Colonic mucosa (tissue), 4 donors: Measurements from ENCODE around the gene OPTN. TPM values are rescaled to one million over a fixed set of nuclear protein-coding genes. Genes with fewer than 3 reads are reported as not detected.

ENCODE experiments used
- DNase-seq: peaks from one replicate; pipeline ENCODE4 v3.0.0-alpha.2; 2020
- H3K27ac ChIP-seq: fragments of 200-600 bp; one replicate; pipeline ENCODE4 v1.8.0; 2021
- H3K27me3 ChIP-seq: fragments of 200-600 bp; one replicate; pipeline ENCODE4 v1.8.0; 2021
- H3K36me3 ChIP-seq: fragments of 200-600 bp; one replicate; pipeline ENCODE4 v1.8.0; 2021
- H3K4me1 ChIP-seq: fragments of 200-600 bp; one replicate; pipeline ENCODE4 v1.8.0; 2021; ENCODE audit warnings: mild to moderate bottlenecking
- H3K4me3 ChIP-seq: fragments of 200-600 bp; one replicate; pipeline ENCODE4 v1.8.0; 2021
- H3K9ac ChIP-seq, 2 donors: one replicate each; pipeline ENCODE4 v1.7.0; 2013; ENCODE audit warnings: control low read depth in 2 of 2, low read depth in 2 of 2, low read length in 2 of 2
- H3K9me3 ChIP-seq: fragments of 200-600 bp; one replicate; pipeline ENCODE4 v1.8.0; 2021
- CTCF ChIP-seq: fragments of 200-600 bp; IDR thresholded peaks from one replicate; pipeline ENCODE4 v1.8.0; 2022; ENCODE audit warnings: antibody characterized with exemption, mild to moderate bottlenecking
- intact Hi-C: fragments of 100-400 bp; cut with DNase I; formaldehyde crosslinking; loops from one replicate; pipeline ENCODE4 v1.14.1; 2022
- total RNA-seq, 2 donors: library from RNA; stranded (reverse); fragmentation: NEBNext Ultra II Directional in 1 of 2; extraction: Animal tissue kit (Norgen Biotek cat#: 25700) in 1 of 2; gene quantifications; one replicate each; pipeline ENCODE4 v1.2.1, GENCODE V29; 2021
- donor health status: healthy.
- donor health status: DM: no; HTN: no; CAD: no.
- donor health status: DM: no; HTN: no; CAD: no.

The OPTN gene
- total RNA-seq, 2 donors from 2014 or later = 59.8 to 122 TPM

GRCh38 chr10:13104697-13105096 lies 4.7 kb downstream of the OPTN start:
- intact Hi-C loops = no loop called here
- Histone ChIP-seq H3K4me3 (no peak overlapping the region), H3K4me1 (peaks cover 3% of the 10 kb centered on the region), H3K27ac (no peak overlapping the region), H3K27me3 (no peaks in the 10 kb centered on the region), H3K36me3 (no peaks in the 10 kb centered on the region), H3K9ac (no peak overlapping the region), H3K9me3 (no peaks in the 10 kb centered on the region)
- no peak for TF ChIP-seq CTCF
- no peak for DNase-seq

GRCh38 chr10:13105184-13105583 lies 5.2 kb downstream of the OPTN start:
- Histone ChIP-seq H3K27me3 (no peaks in the 10 kb centered on the region), H3K9ac (no peak overlapping the region), H3K36me3 (no peaks in the 10 kb centered on the region), H3K9me3 (no peaks in the 10 kb centered on the region), H3K4me3 (no peak overlapping the region), H3K27ac (no peak overlapping the region), H3K4me1 (peaks cover 3% of the 10 kb centered on the region)
- intact Hi-C loops = no loop called here
- TF ChIP-seq CTCF = no peak
- no peak for DNase-seq

GRCh38 chr10:13106387-13107045 lies 6.6 kb downstream of the OPTN start:
- intact Hi-C loops = no loop called here
- Histone ChIP-seq H3K36me3 (no peaks in the 10 kb centered on the region), H3K4me1 (peaks cover 3% of the 10 kb centered on the region), H3K9ac (no peak overlapping the region), H3K4me3 (no peak overlapping the region), H3K27ac (peak overlapping the region; percentile 82), H3K27me3 (no peaks in the 10 kb centered on the region), H3K9me3 (no peaks in the 10 kb centered on the region)
- DNase-seq = no peak
- no peak for TF ChIP-seq CTCF

- Histone ChIP-seq H3K27me3 (no peaks in the 10 kb centered on the region), H3K4me1 (peaks cover 3% of the 10 kb centered on the region), H3K4me3 (no peak overlapping the region), H3K9ac (no peak overlapping the region), H3K9me3 (no peaks in the 10 kb centered on the region), H3K36me3 (peaks cover 4% of the 10 kb centered on the region), H3K27ac (no peak overlapping the region)
- intact Hi-C loops = no loop called here
- DNase-seq = no peak
- TF ChIP-seq CTCF = no peak
Measured at GRCh38 chr10:13110908-13111307, 10.9 kb downstream of the OPTN start.

GRCh38 chr10:13113544-13113943 lies 13.6 kb downstream of the OPTN start:
- DNase-seq = no peak
- TF ChIP-seq CTCF = no peak

More at GRCh38 chr10:13113544-13113943, 13.6 kb downstream of the OPTN start:
- Histone ChIP-seq H3K9ac (no peak overlapping the region), H3K27me3 (no peaks in the 10 kb centered on the region), H3K9me3 (no peaks in the 10 kb centered on the region), H3K36me3 (peaks cover 4% of the 10 kb centered on the region), H3K27ac (no peak overlapping the region), H3K4me3 (no peak overlapping the region), H3K4me1 (no peaks in the 10 kb centered on the region)
- intact Hi-C loops = no loop called here
